ENCODE data around the gene UNC45B.

GRCh38 chr17:35119370-35120165 is 28.0 kb upstream of the UNC45B start, which contains the start of gene RAD51D:
- TF ChIP-seq POLR2AphosphoS5 (IDR thresholded peaks at IDR 0.05; ENCODE audit: borderline replicate concordance, low read depth, low read length) (no peak), FOXP2 (optimal IDR thresholded peaks at IDR 0.05; ENCODE audit: control extremely low read depth, extremely low read length, insufficient read depth) (no peak)
